Naive B cell (primary cell): ENCODE data around the gene APCDD1L. TPM values are rescaled to one million over a fixed set of nuclear protein-coding genes. Genes with fewer than 3 reads are reported as not detected.

Experiments
- ATAC-seq, 2 donors: fragments of 150-1000 bp; cut with Tn5 transposase; 2 replicates each; pipeline ENCODE4 v1.10.0; 2021; ENCODE audit warnings: low read depth in 2 of 2, mild to moderate bottlenecking in 2 of 2, moderate library complexity in 2 of 2
- DNase-seq: peaks from one replicate; pipeline ENCODE4 v3.0.0; 2022
- H3K27ac Mint-ChIP-seq, 6 donors: one replicate each; pipeline ENCODE4 v1.8.0; 2020 to 2022; ENCODE audit warnings: mild to moderate bottlenecking in 6 of 6, mixed read lengths in 6 of 6, moderate library complexity in 5 of 6, inconsistent platforms in 2 of 6
- H3K27me3 Mint-ChIP-seq, 3 donors: one replicate each; pipeline ENCODE4 v1.8.0; 2021 to 2022; ENCODE audit warnings: mixed read lengths in 3 of 3, mild to moderate bottlenecking in 1 of 3
- H3K36me3 Mint-ChIP-seq, 2 donors: one replicate each; pipeline ENCODE4 v1.8.0; 2020 to 2022; ENCODE audit warnings: mixed read lengths in 2 of 2, inconsistent platforms in 1 of 2, mild to moderate bottlenecking in 1 of 2
- H3K4me1 Mint-ChIP-seq, 3 donors: one replicate each; pipeline ENCODE4 v1.8.0; 2020 to 2022; ENCODE audit warnings: mixed read lengths in 3 of 3, inconsistent platforms in 1 of 3, mild to moderate bottlenecking in 1 of 3, moderate library complexity in 1 of 3
- H3K4me3 Mint-ChIP-seq, 8 donors: one replicate each; pipeline ENCODE4 v1.8.0; 2020 to 2022; ENCODE audit warnings: mild to moderate bottlenecking in 8 of 8, mixed read lengths in 8 of 8, moderate library complexity in 8 of 8, inconsistent platforms in 2 of 8
- H3K9me3 Mint-ChIP-seq, 7 donors: one replicate each; pipeline ENCODE4 v1.8.0; 2020 to 2022; ENCODE audit warnings: mixed read lengths in 7 of 7, mild to moderate bottlenecking in 5 of 7, inconsistent platforms in 2 of 7, moderate library complexity in 1 of 7
- polyA plus RNA-seq, 6 donors: library from polyadenylated mRNA; unstranded; fragments of 300-500 nt; fragmentation: Illumina TruSeq; gene quantifications; one replicate each; pipeline ENCODE4 v1.2.3, GENCODE V29; 2021; ENCODE audit warnings: low read depth in 6 of 6

Gene APCDD1L
- polyA plus RNA-seq, 6 donors from 2014 or later = 0.08 to 0.33 (median 0.11) TPM; not detected in 2

GRCh38 chr20:58485393-58485792 is 29.8 kb downstream of the APCDD1L start:
- peaks cover 25 to 38% of the 10 kb centered on the region in 2 donors for H3K36me3 Mint-ChIP-seq
- no peak overlapping the region for H3K27ac Mint-ChIP-seq
- no peaks in the 10 kb centered on the region for H3K4me1 Mint-ChIP-seq
- H3K27me3 Mint-ChIP-seq = peaks cover 4 to 41% (median 32%) of the 10 kb centered on the region in 3 donors
- H3K4me3 Mint-ChIP-seq = no peak overlapping the region
- DNase-seq = no peak
- H3K9me3 Mint-ChIP-seq = peaks cover 13 to 72% (median 40%) of the 10 kb centered on the region in 7 donors
- ATAC-seq = no peak

- ATAC-seq (no peak), DNase-seq (no peak)
- Mint-ChIP-seq H3K27ac (no peak overlapping the region), H3K27me3 (peaks cover 8 to 41% (median 25%) of the 10 kb centered on the region in 3 donors), H3K9me3 (peaks cover 11 to 64% (median 28%) of the 10 kb centered on the region in 7 donors), H3K4me3 (no peak overlapping the region), H3K36me3 (peaks cover 20 to 34% of the 10 kb centered on the region in 2 donors), H3K4me1 (no peaks in the 10 kb centered on the region)
These were observed 31.7 kb downstream of the APCDD1L start for GRCh38 chr20:58483470-58483869.

- peaks cover 18 to 36% of the 10 kb centered on the region in 2 donors for H3K36me3 Mint-ChIP-seq
- peaks cover 14 to 64% (median 31%) of the 10 kb centered on the region in 7 donors for H3K9me3 Mint-ChIP-seq
- no peak overlapping the region for H3K4me3 Mint-ChIP-seq
- H3K27ac Mint-ChIP-seq = peak overlapping the region in 1 of 6 donors; percentile 34
- no peaks in the 10 kb centered on the region for H3K4me1 Mint-ChIP-seq
- DNase-seq = no peak
- H3K27me3 Mint-ChIP-seq = peaks cover 8 to 44% (median 22%) of the 10 kb centered on the region in 3 donors
- ATAC-seq = no peak
These were observed 32.1 kb downstream of the APCDD1L start for GRCh38 chr20:58483051-58483450.

- Mint-ChIP-seq H3K27ac (peak overlapping the region in 1 of 6 donors; percentile 16), H3K4me1 (no peaks in the 10 kb centered on the region), H3K36me3 (peaks cover 18 to 39% of the 10 kb centered on the region in 2 donors), H3K27me3 (peaks cover 8 to 45% (median 22%) of the 10 kb centered on the region in 3 donors), H3K4me3 (no peak overlapping the region), H3K9me3 (peaks cover 14 to 64% (median 30%) of the 10 kb centered on the region in 7 donors)
- DNase-seq (no peak), ATAC-seq (no peak)
These were observed 32.8 kb downstream of the APCDD1L start for GRCh38 chr20:58482416-58482815.

- Mint-ChIP-seq H3K27me3 (peaks cover 8 to 45% (median 22%) of the 10 kb centered on the region in 3 donors), H3K36me3 (peaks cover 18 to 46% of the 10 kb centered on the region in 2 donors), H3K27ac (no peak overlapping the region), H3K4me3 (no peak overlapping the region), H3K9me3 (peaks cover 14 to 58% (median 27%) of the 10 kb centered on the region in 7 donors), H3K4me1 (no peaks in the 10 kb centered on the region)
- DNase-seq (no peak), ATAC-seq (no peak)
These were observed 33.6 kb downstream of the APCDD1L start for GRCh38 chr20:58481481-58482021.

- H3K36me3 Mint-ChIP-seq = peaks cover 11 to 40% of the 10 kb centered on the region in 2 donors
- peak overlapping the region in 1 of 8 donors; percentile 33 for H3K4me3 Mint-ChIP-seq
- H3K27ac Mint-ChIP-seq = no peak overlapping the region
- peaks cover 8 to 38% (median 14%) of the 10 kb centered on the region in 3 donors for H3K27me3 Mint-ChIP-seq
- DNase-seq (no peak), ATAC-seq (no peak)
- H3K9me3 Mint-ChIP-seq = peaks cover 9 to 50% (median 19%) of the 10 kb centered on the region in 7 donors
- H3K4me1 Mint-ChIP-seq = no peaks in the 10 kb centered on the region
These were observed 34.5 kb downstream of the APCDD1L start for GRCh38 chr20:58480551-58481336.

GRCh38 chr20:58479726-58480440 is 35.3 kb downstream of the APCDD1L start:
- no peak for DNase-seq
- Mint-ChIP-seq H3K4me3 (no peak overlapping the region), H3K27me3 (peaks cover 8 to 38% (median 14%) of the 10 kb centered on the region in 3 donors), H3K36me3 (peaks cover 14 to 32% of the 10 kb centered on the region in 2 donors), H3K9me3 (peaks cover 7 to 42% (median 13%) of the 10 kb centered on the region in 7 donors), H3K27ac (no peak overlapping the region), H3K4me1 (no peaks in the 10 kb centered on the region)
- ATAC-seq = no peak

GRCh38 chr20:58478141-58478805 is 36.9 kb downstream of the APCDD1L start:
- ATAC-seq (no peak), DNase-seq (no peak)
- H3K27me3 Mint-ChIP-seq = peaks cover 8 to 33% (median 8%) of the 10 kb centered on the region in 3 donors
- H3K4me3 Mint-ChIP-seq = no peak overlapping the region
- peaks cover 5 to 26% (median 9%) of the 10 kb centered on the region in 7 donors for H3K9me3 Mint-ChIP-seq
- H3K4me1 Mint-ChIP-seq = no peaks in the 10 kb centered on the region
- peaks cover 10 to 28% of the 10 kb centered on the region in 2 donors for H3K36me3 Mint-ChIP-seq
- H3K27ac Mint-ChIP-seq = peak overlapping the region in 1 of 6 donors; percentile 31

- Mint-ChIP-seq H3K27ac (no peak overlapping the region), H3K27me3 (peaks cover 0 to 16% (median 4%) of the 10 kb centered on the region in 3 donors), H3K4me1 (no peaks in the 10 kb centered on the region), H3K9me3 (peaks cover 4 to 21% (median 9%) of the 10 kb centered on the region in 7 donors), H3K4me3 (no peak overlapping the region), H3K36me3 (peaks cover 6 to 21% of the 10 kb centered on the region in 2 donors)
- no peak for ATAC-seq
- DNase-seq = no peak
These were observed 39.7 kb downstream of the APCDD1L start for GRCh38 chr20:58475466-58475865.

GRCh38 chr20:58473453-58474425 is 41.5 kb downstream of the APCDD1L start:
- H3K27ac Mint-ChIP-seq = no peak overlapping the region
- no peak overlapping the region for H3K4me3 Mint-ChIP-seq
- peaks cover 0 to 8% (median 0%) of the 10 kb centered on the region in 3 donors for H3K27me3 Mint-ChIP-seq

GRCh38 chr20:58472273-58473018 is 42.8 kb downstream of the APCDD1L start:
- Mint-ChIP-seq H3K27ac (no peak overlapping the region), H3K4me3 (no peak overlapping the region), H3K27me3 (peaks cover 0 to 7% (median 0%) of the 10 kb centered on the region in 3 donors), H3K9me3 (peaks cover 0 to 3% (median 1%) of the 10 kb centered on the region in 7 donors), H3K36me3 (peaks cover 10 to 11% of the 10 kb centered on the region in 2 donors), H3K4me1 (no peaks in the 10 kb centered on the region)
- no peak for ATAC-seq
- DNase-seq = no peak

More at GRCh38 chr20:58473453-58474425, 41.5 kb downstream of the APCDD1L start:
- H3K36me3 Mint-ChIP-seq = peaks cover 10 to 21% of the 10 kb centered on the region in 2 donors
- DNase-seq (no peak), ATAC-seq (no peak)
- H3K9me3 Mint-ChIP-seq = peaks cover 4 to 15% (median 9%) of the 10 kb centered on the region in 7 donors
- no peaks in the 10 kb centered on the region for H3K4me1 Mint-ChIP-seq
